K562 (cell line): ENCODE results near the gene FCGR3B. TPM values are rescaled to one million over a fixed set of nuclear protein-coding genes. Genes with fewer than 3 reads are reported as not detected.

Experiments used
- AFF1 ChIP-seq, 2 experiments: fragments of 450-650 bp; IDR thresholded peaks; 2 replicates each; pipeline ENCODE4 v1.6.1; 2018; ENCODE audit warnings: mild to moderate bottlenecking in 2 of 2, low read depth in 1 of 2; ENCODE audit not compliant: partially characterized antibody in 2 of 2
- ATF7 ChIP-seq: fragments of 450-650 bp; IDR thresholded peaks from 2 replicates; pipeline ENCODE4 v1.7.1; 2014; ENCODE audit warnings: mild to moderate bottlenecking, moderate library complexity
- BDP1 ChIP-seq: IDR thresholded peaks from 3 replicates; pipeline ENCODE4 v1.6.1; 2011; ENCODE audit not compliant: insufficient read length, insufficient read depth
- DPF2 ChIP-seq: fragments of 450-650 bp; IDR thresholded peaks from 2 replicates; pipeline ENCODE4 v1.6.1; 2016
- ESRRA ChIP-seq: fragments of 450-650 bp; IDR thresholded peaks from 2 replicates; pipeline ENCODE4 v1.6.1; 2014; ENCODE audit warnings: low read depth, mild to moderate bottlenecking, moderate library complexity, borderline replicate concordance
- MAZ ChIP-seq, 2 experiments: fragments of 450-650 bp in 1 of 2; sonication (generic) in 1 of 2; formaldehyde crosslinking; IDR thresholded peaks in 1 of 2; conservative IDR thresholded peaks in 1 of 2; 2 replicates each; pipeline versions ENCODE4 v1.4.0 to v1.5.0; 2020; ENCODE audit warnings: mild to moderate bottlenecking in 1 of 2, missing genetic modification reagents in 1 of 2
- NBN ChIP-seq: fragments of 450-650 bp; IDR thresholded peaks from 2 replicates; pipeline ENCODE4 v1.6.1; 2016; ENCODE audit warnings: low read depth, mild to moderate bottlenecking
- NRF1 ChIP-seq, 2 experiments: fragments of 450-650 bp; IDR thresholded peaks in 1 of 2; conservative IDR thresholded peaks in 1 of 2; 2 replicates each; pipeline ENCODE4 v1.6.1; 2014; ENCODE audit warnings: mild to moderate bottlenecking in 2 of 2
- TBP ChIP-seq: optimal IDR thresholded peaks from 2 replicates; pipeline ENCODE3; 2011; ENCODE audit warnings: low read depth, low read length, improper control_type of control experiment
- TRIM25 ChIP-seq: fragments of 450-650 bp; IDR thresholded peaks from 2 replicates; pipeline ENCODE4 v1.7.0; 2016; ENCODE audit warnings: borderline replicate concordance
- XRCC5 ChIP-seq: fragments of 200-400 bp; formaldehyde crosslinking; IDR thresholded peaks from 2 replicates; pipeline ENCODE4 v1.6.1; 2017; ENCODE audit warnings: low read depth, mild to moderate bottlenecking, low read length
- ZNF318 ChIP-seq, 2 experiments: fragments of 450-650 bp; IDR thresholded peaks; 2 replicates each; pipeline ENCODE4 v1.6.1; 2016; ENCODE audit warnings: mild to moderate bottlenecking in 2 of 2, borderline replicate concordance in 1 of 2, low read depth in 1 of 2, moderate library complexity in 1 of 2
- polyA plus RNA-seq, 8 experiments: library from polyadenylated mRNA; depleted of rRNA in 4 of 8; stranded (reverse) in 5 of 8; unstranded in 3 of 8; fragments of >200 nt; fragmentation: Nextera tagmentation in 2 of 8; fragmentation: Illumina TruSeq in 1 of 8; extraction: Ambion mirVana in 2 of 8; extraction: Trizol in 1 of 8; gene quantifications; 2 replicates each; pipeline versions ENCODE4 v1.2.1 to v1.2.3, GENCODE V29; 2011 to 2014; ENCODE audit warnings: inconsistent platforms in 1 of 8, missing spikeins in 1 of 8
- total RNA-seq, 7 experiments: library from RNA; depleted of rRNA in 6 of 7; stranded (reverse); fragments of >200 nt in 6 of 7; fragmentation: Illumina TruSeq in 2 of 7; extraction: Trizol in 2 of 7; gene quantifications; 2 replicates each; pipeline versions ENCODE4 v1.2.1 to v1.2.3, GENCODE V29; 2011 to 2021; ENCODE audit warnings: low replicate concordance in 1 of 7

Gene FCGR3B
- total and polyA plus RNA-seq, 9 of the 15 experiments (the other 6 are each of a cell fraction or from before 2014, with no cell fraction given) = 0.18 to 1.1 (median 0.40) TPM

- TF ChIP-seq ZNF318 (IDR thresholded peaks at IDR 0.05; ENCODE audit: borderline replicate concordance in 1 of 2, low read depth in 1 of 2) (peak in 1 of 2 experiments; percentile 41; a peak in 1 of 4 replicates), MAZ (CRISPR knock-in tag; conservative IDR thresholded peaks at IDR 0.05 in 1 of 2, IDR thresholded peaks at IDR 0.05 in 1 of 2) (peak in 1 of 2 experiments; percentile 68; a peak in 3 of 4 replicates), ESRRA (peak; percentile 66; the same call in 1 of the 2 replicates), NRF1 (conservative IDR thresholded peaks at IDR 0.05 in 1 of 2, IDR thresholded peaks at IDR 0.05 in 1 of 2) (peak; percentile 55 to 61), DPF2 (peak; percentile 54), TBP (peak; percentile 98), TRIM25 (0 out of 2 replicates have a peak, but pooled peaks have one; percentile 63), NBN (peak; percentile 92), ATF7 (peak; percentile 77), AFF1 (IDR thresholded peaks at IDR 0.05; ENCODE audit: low read depth in 1 of 2, partially characterized antibody in 2 of 2) (peak; percentile 78 to 90), XRCC5 (peak; percentile 82), BDP1 (peak; percentile 69)
Observed at GRCh38 chr1:161612322-161613141, 18.4 kb downstream of the FCGR3B start (continued).
